ENCODE data around the gene CRIP2. TPM values are rescaled to one million over a fixed set of nuclear protein-coding genes. Genes with fewer than 3 reads are reported as not detected.

Gene CRIP2
- total and polyA plus RNA-seq, 8 donors = 143 to 229 (median 181) TPM

DNA sequence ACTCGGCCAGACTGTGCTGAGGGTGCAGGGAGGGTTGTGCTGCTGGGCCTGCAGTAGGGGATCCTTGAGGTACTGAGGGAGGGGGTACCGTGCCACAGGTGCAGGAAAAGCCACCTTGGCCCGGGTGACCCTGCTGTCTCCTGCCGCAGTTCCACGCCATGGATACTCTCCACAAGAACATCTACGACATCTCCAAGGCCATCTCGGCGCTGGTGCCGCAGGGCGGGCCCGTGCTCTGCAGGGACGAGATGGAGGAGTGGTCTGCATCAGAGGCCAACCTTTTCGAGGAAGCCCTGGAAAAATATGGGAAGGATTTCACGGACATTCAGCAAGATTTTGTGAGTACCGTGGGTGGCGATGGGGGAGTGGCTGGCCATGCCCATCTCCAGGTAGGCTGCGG lies 14.0 kb upstream of the CRIP2 start:
- peaks cover 0 to 7% of the 10 kb centered on the region in 2 donors for H3K4me1 ChIP-seq
- H3K36me3 ChIP-seq = peaks cover 0 to 84% of the 10 kb centered on the region in 2 donors
- H3K9me3 ChIP-seq = no peaks in the 10 kb centered on the region
- H3K27ac ChIP-seq = no peak overlapping the region
- intact Hi-C loops (cut with DNase I) = no loop called here
- H3K4me3 ChIP-seq = no peak overlapping the region
- no peak for ATAC-seq
- no peaks in the 10 kb centered on the region for H3K27me3 ChIP-seq
- no peak for DNase-seq
- TF ChIP-seq, protein P1, sequence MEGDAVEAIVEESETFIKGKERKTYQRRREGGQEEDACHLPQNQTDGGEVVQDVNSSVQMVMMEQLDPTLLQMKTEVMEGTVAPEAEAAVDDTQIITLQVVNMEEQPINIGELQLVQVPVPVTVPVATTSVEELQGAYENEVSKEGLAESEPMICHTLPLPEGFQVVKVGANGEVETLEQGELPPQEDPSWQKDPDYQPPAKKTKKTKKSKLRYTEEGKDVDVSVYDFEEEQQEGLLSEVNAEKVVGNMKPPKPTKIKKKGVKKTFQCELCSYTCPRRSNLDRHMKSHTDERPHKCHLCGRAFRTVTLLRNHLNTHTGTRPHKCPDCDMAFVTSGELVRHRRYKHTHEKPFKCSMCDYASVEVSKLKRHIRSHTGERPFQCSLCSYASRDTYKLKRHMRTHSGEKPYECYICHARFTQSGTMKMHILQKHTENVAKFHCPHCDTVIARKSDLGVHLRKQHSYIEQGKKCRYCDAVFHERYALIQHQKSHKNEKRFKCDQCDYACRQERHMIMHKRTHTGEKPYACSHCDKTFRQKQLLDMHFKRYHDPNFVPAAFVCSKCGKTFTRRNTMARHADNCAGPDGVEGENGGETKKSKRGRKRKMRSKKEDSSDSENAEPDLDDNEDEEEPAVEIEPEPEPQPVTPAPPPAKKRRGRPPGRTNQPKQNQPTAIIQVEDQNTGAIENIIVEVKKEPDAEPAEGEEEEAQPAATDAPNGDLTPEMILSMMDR (IDR thresholded peaks at IDR 0.05) = no peak

DNA sequence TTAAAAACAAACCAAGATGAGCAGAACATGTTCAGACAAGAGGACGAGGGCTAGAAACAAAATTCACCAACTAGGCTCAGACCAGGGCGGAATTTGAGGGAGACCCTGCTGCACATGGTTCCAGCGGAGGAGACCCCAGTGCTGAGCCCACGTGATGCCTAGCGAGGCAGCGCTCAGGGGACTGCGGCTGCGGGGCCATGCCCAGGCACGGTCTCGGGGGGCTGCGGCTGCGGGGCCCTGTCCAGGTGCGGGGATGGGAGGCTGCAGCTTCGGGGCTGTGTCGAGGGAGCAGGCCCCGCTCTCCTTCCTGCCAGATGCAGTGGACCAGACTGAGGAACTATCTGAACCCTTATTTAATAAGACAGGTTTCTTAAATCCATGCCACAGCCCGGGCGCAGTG lies 12.7 kb upstream of the CRIP2 start:
- Histone ChIP-seq H3K4me3 (no peak overlapping the region), H3K4me1 (peaks cover 0 to 16% of the 10 kb centered on the region in 2 donors), H3K36me3 (peaks cover 0 to 84% of the 10 kb centered on the region in 2 donors), H3K27me3 (no peaks in the 10 kb centered on the region), H3K27ac (no peak overlapping the region), H3K9me3 (no peaks in the 10 kb centered on the region)
- DNase-seq (no peak), ATAC-seq (no peak)
- intact Hi-C loops (cut with DNase I) = no loop called here
- TF ChIP-seq, protein P1 (IDR thresholded peaks at IDR 0.05) = no peak

DNA sequence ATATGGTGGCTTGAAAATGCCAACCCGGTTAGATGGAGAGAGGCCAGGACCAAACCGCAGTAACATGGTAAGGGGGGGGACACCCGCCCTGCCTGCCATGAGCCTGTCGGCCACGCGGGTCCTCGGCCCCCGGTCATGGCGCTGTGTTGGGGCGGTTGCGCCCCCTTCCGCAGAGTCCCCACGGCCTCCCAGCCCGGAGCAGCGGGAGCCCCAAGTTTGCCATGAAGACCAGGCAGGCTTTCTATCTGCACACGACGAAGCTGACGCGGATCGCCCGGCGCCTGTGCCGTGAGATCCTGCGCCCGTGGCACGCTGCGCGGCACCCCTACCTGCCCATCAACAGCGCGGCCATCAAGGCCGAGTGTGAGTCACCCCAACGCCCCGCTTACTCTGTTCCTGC lies 10.1 kb upstream of the CRIP2 start:
- Histone ChIP-seq H3K36me3 (peaks cover 0 to 93% of the 10 kb centered on the region in 2 donors), H3K4me3 (no peak overlapping the region), H3K9me3 (no peaks in the 10 kb centered on the region), H3K4me1 (peaks cover 5 to 19% of the 10 kb centered on the region in 2 donors), H3K27me3 (no peaks in the 10 kb centered on the region), H3K27ac (no peak overlapping the region)
- TF ChIP-seq, protein P1 (IDR thresholded peaks at IDR 0.05) = no peak
- ATAC-seq (no peak), DNase-seq (no peak)
- intact Hi-C loops (cut with DNase I) = no loop called here

DNA sequence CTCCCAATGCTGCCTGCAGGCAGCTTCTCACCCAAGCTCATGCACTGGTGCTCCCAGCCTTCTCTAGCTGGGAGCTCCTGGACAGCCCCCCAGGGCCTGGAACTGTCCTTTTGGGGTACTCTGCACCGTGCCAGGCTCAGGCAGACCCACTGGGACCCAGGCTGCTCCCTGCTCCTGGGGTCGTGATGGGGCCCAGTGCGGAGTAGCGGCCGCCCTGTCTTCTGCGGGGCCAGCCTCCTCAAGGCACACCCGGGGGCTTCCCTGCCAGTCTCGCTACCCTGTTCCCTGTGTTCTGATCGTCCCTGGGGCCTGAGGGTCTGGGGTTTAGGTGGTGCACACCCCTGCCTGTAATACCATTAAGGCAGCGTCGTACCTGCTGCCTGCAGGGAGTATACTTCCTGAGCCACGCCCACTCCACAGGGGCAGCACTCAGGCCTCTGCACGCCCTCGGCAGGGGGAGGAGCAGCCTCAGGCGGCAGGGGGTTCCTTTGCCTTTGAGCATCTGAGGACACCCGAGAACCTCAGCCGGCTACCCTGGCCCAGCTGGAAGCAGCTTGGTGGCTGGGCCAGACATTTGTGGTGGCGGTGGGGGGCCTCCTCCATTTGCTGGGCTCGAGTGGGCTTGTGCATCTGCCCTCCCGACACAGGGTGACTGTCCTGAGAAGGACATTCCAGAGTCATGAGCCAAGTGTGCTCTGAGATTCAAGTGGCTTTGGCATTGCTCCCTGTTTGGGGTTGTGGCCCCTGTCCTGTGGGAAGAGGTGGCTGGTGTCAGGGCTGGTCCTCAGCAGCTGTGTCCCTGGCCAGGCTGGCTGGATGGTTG lies 9.2 kb upstream of the CRIP2 start:
- H3K27ac ChIP-seq = peak overlapping the region in 1 of 2 donors; percentile 18
- ATAC-seq = peak; percentile 80
- DNase-seq = peak in 1 of 4 donors; percentile 65
- no peaks in the 10 kb centered on the region for H3K9me3 ChIP-seq
- TF ChIP-seq, protein P1 (IDR thresholded peaks at IDR 0.05) = no peak
- H3K27me3 ChIP-seq = no peaks in the 10 kb centered on the region
- peaks cover 5 to 19% of the 10 kb centered on the region in 2 donors for H3K4me1 ChIP-seq
- H3K36me3 ChIP-seq = peaks cover 0 to 97% of the 10 kb centered on the region in 2 donors
- H3K4me3 ChIP-seq = no peak overlapping the region
- intact Hi-C loops (cut with DNase I) = no loop called here

DNA sequence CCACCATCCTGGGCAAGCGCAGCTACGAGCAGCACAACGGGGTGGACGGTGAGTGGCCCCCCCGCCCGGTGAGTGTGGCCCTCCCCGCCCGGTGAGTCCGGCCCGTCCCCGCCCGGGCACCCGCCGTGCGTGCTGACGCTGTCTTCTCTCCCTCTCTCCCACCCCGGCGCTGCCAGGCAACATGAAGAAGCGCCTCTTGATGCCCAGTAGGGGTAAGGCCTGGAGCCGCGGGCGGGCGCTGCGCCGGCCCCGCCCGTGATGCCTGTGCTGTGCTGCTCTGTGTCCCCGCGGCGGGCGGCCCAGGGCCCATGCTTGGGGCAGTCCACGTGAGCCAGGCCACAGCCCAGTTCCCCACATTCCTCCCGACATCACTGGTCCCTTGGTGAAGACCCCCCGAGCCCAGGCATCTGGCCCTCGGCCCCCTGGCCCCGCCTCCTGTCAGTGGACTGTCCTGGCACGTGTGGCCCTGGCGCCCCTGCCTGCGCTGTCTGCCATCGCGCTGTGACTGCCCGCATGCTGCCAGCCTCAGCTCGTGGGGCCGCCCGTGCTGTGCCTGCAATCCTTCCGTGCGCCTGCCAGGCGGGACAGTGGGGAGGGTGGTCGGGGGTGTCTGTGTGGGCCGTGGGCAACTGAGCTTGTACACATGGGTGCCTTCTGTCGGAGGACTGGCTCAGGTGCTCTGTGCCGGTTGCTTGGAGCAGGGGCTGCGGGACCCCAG lies 7.9 kb upstream of the CRIP2 start:
- Histone ChIP-seq H3K27me3 (no peaks in the 10 kb centered on the region), H3K4me3 (no peak overlapping the region), H3K36me3 (peaks cover 0 to 92% of the 10 kb centered on the region in 2 donors), H3K27ac (no peak overlapping the region), H3K9me3 (no peaks in the 10 kb centered on the region), H3K4me1 (peaks cover 12 to 25% of the 10 kb centered on the region in 2 donors)
- no peak for ATAC-seq
- TF ChIP-seq, protein P1 (IDR thresholded peaks at IDR 0.05) = no peak
- intact Hi-C loops (cut with DNase I) = no loop called here
- no peak for DNase-seq

Measured in left lung (tissue), 10 donors.